ENCODE data around the gene MBLAC2. TPM values are rescaled to one million over a fixed set of nuclear protein-coding genes. Genes with fewer than 3 reads are reported as not detected.

MBLAC2 gene
- polyA plus RNA-seq, 1 experiment = 1.7 TPM

DNA sequence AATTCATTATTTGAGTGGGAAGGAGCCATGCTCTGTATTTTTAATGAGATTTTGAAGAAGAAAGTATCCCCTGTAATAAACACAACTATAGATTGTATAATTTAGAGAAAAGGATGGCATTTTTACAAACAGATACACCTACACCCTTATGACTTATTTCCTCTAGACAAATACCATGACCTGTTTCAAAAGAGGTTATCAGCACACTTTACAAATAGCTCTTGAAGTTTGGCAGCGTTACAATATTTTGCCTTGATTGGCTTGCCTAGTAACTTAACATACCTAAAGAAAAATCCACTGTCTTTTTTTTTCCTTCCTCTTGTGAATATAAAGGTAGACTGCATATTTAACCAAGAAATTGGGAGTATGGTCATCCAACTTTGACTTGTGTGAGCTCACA, 36.5 kb downstream of the MBLAC2 start:
- ChIA-PET CTCF (interaction anchor here (0.6 to 4.6 kb wide), 5 partner anchors 9 to 346 kb away, joined by 4 to 44 read pairs (median 9); partner anchors contain the start of gene LYSMD3), POLR2A (no interaction called here)
- H3K4me3 ChIP-seq (ENCODE audit: low read depth, low read length) = no peak overlapping the region
- no peaks in the 10 kb centered on the region for H3K27me3 ChIP-seq (ENCODE audit: control insufficient read depth, insufficient read depth, low read length)
- TF ChIP-seq CTCF (IDR thresholded peaks at IDR 0.05; ENCODE audit: insufficient read depth, low read depth, low read length) = no peak
- H3K36me3 ChIP-seq (ENCODE audit: control insufficient read depth, insufficient read depth, low read length) = no peaks in the 10 kb centered on the region
- no peak for DNase-seq (ENCODE audit: low read depth)

GRCh38 chr5:90437663-90438062, 36.9 kb downstream of the MBLAC2 start:
- Histone ChIP-seq H3K36me3 (ENCODE audit: control insufficient read depth, insufficient read depth, low read length) (no peaks in the 10 kb centered on the region), H3K27me3 (ENCODE audit: control insufficient read depth, insufficient read depth, low read length) (no peaks in the 10 kb centered on the region), H3K4me3 (ENCODE audit: low read depth, low read length) (no peak overlapping the region)
- no peak for DNase-seq (ENCODE audit: low read depth)
- ChIA-PET CTCF (interaction anchor here (1.9 to 4.6 kb wide), 4 partner anchors 9 to 346 kb away, joined by 6 to 44 read pairs (median 16); partner anchors contain the start of gene LYSMD3), POLR2A (no interaction called here)
- TF ChIP-seq CTCF (IDR thresholded peaks at IDR 0.05; ENCODE audit: insufficient read depth, low read depth, low read length) = no peak

DNA sequence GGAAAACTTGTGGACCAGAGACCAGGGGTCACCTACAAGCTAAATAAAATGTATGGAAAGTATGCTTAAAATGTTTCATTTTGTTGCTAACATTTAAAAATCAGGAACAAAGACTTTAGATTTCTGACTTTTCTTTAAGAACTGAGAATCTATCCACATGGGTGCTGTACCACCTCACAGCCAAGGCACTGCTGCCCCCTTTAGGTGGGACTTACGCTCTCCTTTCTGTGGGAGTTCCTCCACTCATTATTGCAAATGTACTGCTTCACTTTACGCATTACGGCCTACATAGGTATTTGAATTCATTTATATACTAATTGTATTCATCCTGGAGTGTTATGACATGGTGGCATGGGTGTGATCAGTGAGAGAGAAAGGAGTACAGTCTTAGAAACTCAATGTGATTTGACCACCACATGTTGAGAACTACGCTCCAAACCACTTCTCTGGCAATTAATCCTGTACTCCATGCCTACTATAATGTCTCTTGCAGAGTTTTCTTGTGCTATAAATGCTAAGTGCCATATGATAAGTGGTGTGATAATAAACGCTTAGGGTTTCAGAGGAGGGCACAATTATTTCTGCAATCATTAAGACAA, 40.4 kb downstream of the MBLAC2 start:
- no peak for DNase-seq (ENCODE audit: low read depth)
- ChIA-PET POLR2A (no interaction called here), CTCF (interaction anchor here (0.6 to 1.9 kb wide), 3 partner anchors 12 to 1709 kb away, joined by 3 to 7 read pairs (median 3); no protein-coding TSS in a partner anchor)
- Histone ChIP-seq H3K4me3 (ENCODE audit: low read depth, low read length) (no peak overlapping the region), H3K27me3 (ENCODE audit: control insufficient read depth, insufficient read depth, low read length) (no peaks in the 10 kb centered on the region), H3K36me3 (ENCODE audit: control insufficient read depth, insufficient read depth, low read length) (no peaks in the 10 kb centered on the region)
- peak; percentile 74 for TF ChIP-seq CTCF (IDR thresholded peaks at IDR 0.05; ENCODE audit: insufficient read depth, low read depth, low read length)

DNA sequence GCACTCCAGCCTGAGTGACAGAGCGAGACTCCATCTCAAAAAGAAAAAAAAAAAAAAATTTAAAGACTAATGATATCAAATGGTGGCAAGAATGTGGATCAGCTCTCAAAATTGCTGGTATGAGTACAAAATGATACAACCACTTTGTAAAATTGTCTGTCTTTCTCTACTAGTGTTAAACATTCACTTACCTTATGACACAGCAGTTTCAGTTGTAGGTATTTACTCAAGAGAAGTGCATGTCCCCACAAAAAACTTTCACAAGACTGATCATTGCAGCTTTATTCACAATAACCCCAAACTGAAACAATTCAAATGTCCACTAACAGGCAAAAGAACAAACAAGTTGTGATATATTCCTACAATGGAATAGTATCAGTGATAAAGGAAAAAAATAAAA, 50.3 kb downstream of the MBLAC2 start:
- ChIA-PET POLR2A (no interaction called here), CTCF (no interaction called here)
- no peak for TF ChIP-seq CTCF (IDR thresholded peaks at IDR 0.05; ENCODE audit: insufficient read depth, low read depth, low read length)
- 0 out of 2 replicates have a peak, but pooled peaks cover 2% of the 10 kb centered on the region for H3K27me3 ChIP-seq (ENCODE audit: control insufficient read depth, insufficient read depth, low read length)
- no peak overlapping the region for H3K4me3 ChIP-seq (ENCODE audit: low read depth, low read length)
- DNase-seq (ENCODE audit: low read depth) = no peak
- no peaks in the 10 kb centered on the region for H3K36me3 ChIP-seq (ENCODE audit: control insufficient read depth, insufficient read depth, low read length)

- ChIA-PET CTCF (interaction anchor here (1.2 kb wide), 1 partner anchor 18 kb away, joined by 3 read pairs; no protein-coding TSS in a partner anchor), POLR2A (no interaction called here)
- Histone ChIP-seq H3K4me3 (ENCODE audit: low read depth, low read length) (no peak overlapping the region), H3K27me3 (ENCODE audit: control insufficient read depth, insufficient read depth, low read length) (no peaks in the 10 kb centered on the region), H3K36me3 (ENCODE audit: control insufficient read depth, insufficient read depth, low read length) (no peaks in the 10 kb centered on the region)
- 0 out of 2 replicates have a peak, but pooled peaks have one; percentile 14 for TF ChIP-seq CTCF (IDR thresholded peaks at IDR 0.05; ENCODE audit: insufficient read depth, low read depth, low read length)
- DNase-seq (ENCODE audit: low read depth) = no peak
Observed at GRCh38 chr5:90421136-90421535, 53.4 kb downstream of the MBLAC2 start.
